ENCODE results near the gene ZNF528.

The ZNF528 gene

GRCh38 chr19:52369559-52370340, 27.9 kb upstream of the ZNF528 start, which contains the start of gene ZNF880:
ZNF880 (plus strand) TSS chr19:52369923; CDS start chr19:52369966, 43 bp downstream.
- Histone ChIP-seq H3K36me3 (ENCODE audit: insufficient read depth, low read length) (no peaks in the 10 kb centered on the region), H3K9ac (ENCODE audit: low read length) (no peak within 1 kb of the TSS), H3K27me3 (ENCODE audit: insufficient read depth, low read length) (no peaks in the 10 kb centered on the region), H3K4me1 (ENCODE audit: insufficient read depth, low read length, severe bottlenecking) (no peaks in the 10 kb centered on the region), H3K9me2 (ENCODE audit: low read depth, low read length) (no peaks in the 10 kb centered on the region), H3K79me2 (ENCODE audit: insufficient read depth, low read length) (no peaks in the 10 kb centered on the region), H3K27ac (ENCODE audit: low read depth, low read length, poor library complexity, severe bottlenecking) (no peak within 1 kb of the TSS), H3F3A (ENCODE audit: insufficient read depth, low read length) (no peaks in the 10 kb centered on the region), H4K20me1 (ENCODE audit: insufficient read depth, low read length) (no peaks in the 10 kb centered on the region), H2AFZ (ENCODE audit: low read length) (no peak within 1 kb of the TSS), H3K9me3 (ENCODE audit: low read length) (peaks cover 17% of the 10 kb centered on the region), H3K4me3 (ENCODE audit: low read depth, low read length, poor library complexity, severe bottlenecking) (no peak within 1 kb of the TSS), H3K4me2 (ENCODE audit: low read length) (no peak within 1 kb of the TSS)
- TF ChIP-seq EZH2 (IDR thresholded peaks at IDR 0.05; ENCODE audit: borderline replicate concordance, low read length), result no peak
- TF ChIP-seq, protein P1, sequence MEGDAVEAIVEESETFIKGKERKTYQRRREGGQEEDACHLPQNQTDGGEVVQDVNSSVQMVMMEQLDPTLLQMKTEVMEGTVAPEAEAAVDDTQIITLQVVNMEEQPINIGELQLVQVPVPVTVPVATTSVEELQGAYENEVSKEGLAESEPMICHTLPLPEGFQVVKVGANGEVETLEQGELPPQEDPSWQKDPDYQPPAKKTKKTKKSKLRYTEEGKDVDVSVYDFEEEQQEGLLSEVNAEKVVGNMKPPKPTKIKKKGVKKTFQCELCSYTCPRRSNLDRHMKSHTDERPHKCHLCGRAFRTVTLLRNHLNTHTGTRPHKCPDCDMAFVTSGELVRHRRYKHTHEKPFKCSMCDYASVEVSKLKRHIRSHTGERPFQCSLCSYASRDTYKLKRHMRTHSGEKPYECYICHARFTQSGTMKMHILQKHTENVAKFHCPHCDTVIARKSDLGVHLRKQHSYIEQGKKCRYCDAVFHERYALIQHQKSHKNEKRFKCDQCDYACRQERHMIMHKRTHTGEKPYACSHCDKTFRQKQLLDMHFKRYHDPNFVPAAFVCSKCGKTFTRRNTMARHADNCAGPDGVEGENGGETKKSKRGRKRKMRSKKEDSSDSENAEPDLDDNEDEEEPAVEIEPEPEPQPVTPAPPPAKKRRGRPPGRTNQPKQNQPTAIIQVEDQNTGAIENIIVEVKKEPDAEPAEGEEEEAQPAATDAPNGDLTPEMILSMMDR (IDR thresholded peaks at IDR 0.05; ENCODE audit: low read length), result no peak

DNA sequence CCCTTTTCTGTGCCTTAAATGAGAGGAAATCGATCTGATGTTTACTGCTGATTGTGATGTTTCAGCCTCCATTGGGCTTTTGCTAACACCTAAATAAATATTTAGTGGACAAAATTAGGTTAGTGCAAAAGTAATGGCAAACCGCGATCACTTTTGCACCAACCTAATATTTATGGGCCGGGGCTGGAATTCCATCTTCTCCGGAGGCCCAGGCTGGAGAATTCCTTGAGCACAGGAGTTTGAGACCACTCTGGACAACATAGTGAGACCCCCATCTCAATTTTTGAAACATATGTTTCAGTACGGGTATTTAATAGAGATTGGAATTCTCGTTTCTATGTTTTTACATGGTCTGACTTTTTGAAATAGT, 27.3 kb upstream of the ZNF528 start:
- no peak overlapping the region for H3K9ac ChIP-seq (ENCODE audit: low read length)
- H3K27ac ChIP-seq (ENCODE audit: low read depth, low read length, poor library complexity, severe bottlenecking), result no peak overlapping the region
- no peaks in the 10 kb centered on the region for H4K20me1 ChIP-seq (ENCODE audit: insufficient read depth, low read length)
- no peaks in the 10 kb centered on the region for H3K79me2 ChIP-seq (ENCODE audit: insufficient read depth, low read length)
- H3F3A ChIP-seq (ENCODE audit: insufficient read depth, low read length), result no peaks in the 10 kb centered on the region
- no peaks in the 10 kb centered on the region for H3K4me1 ChIP-seq (ENCODE audit: insufficient read depth, low read length, severe bottlenecking)
- H3K4me2 ChIP-seq (ENCODE audit: low read length), result no peak overlapping the region
- H3K9me3 ChIP-seq (ENCODE audit: low read length), result peaks cover 16% of the 10 kb centered on the region
- no peaks in the 10 kb centered on the region for H3K27me3 ChIP-seq (ENCODE audit: insufficient read depth, low read length)
- H3K4me3 ChIP-seq (ENCODE audit: low read depth, low read length, poor library complexity, severe bottlenecking), result no peak overlapping the region
- TF ChIP-seq, protein P1 (IDR thresholded peaks at IDR 0.05; ENCODE audit: low read length), result no peak
- TF ChIP-seq EZH2 (IDR thresholded peaks at IDR 0.05; ENCODE audit: borderline replicate concordance, low read length), result no peak
- H3K9me2 ChIP-seq (ENCODE audit: low read depth, low read length), result no peaks in the 10 kb centered on the region
- no peaks in the 10 kb centered on the region for H3K36me3 ChIP-seq (ENCODE audit: insufficient read depth, low read length)
- H2AFZ ChIP-seq (ENCODE audit: low read length), result no peak overlapping the region

DNA sequence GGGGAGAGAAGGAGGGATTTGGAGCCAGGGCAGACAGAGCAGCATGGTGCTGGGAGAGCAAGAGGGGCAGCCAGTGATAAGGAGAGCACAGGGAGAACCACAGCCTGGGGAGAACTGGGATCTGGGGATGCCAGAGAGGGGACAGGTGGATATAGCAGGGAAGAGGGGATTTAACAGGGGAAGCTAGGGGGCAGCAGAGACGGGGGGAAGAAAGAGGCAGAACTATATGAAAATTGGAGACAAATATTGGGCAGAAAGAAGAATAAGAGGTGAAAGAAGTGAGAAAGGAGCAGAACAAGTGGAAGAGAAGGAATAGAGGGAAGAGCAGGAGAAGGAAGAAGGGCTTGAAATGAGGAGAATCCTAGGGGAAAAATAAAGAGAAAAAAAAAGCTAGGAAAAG, 6.5 kb upstream of the ZNF528 start:
- Histone ChIP-seq H3K9ac (ENCODE audit: low read length) (no peak overlapping the region), H3F3A (ENCODE audit: insufficient read depth, low read length) (no peaks in the 10 kb centered on the region), H4K20me1 (ENCODE audit: insufficient read depth, low read length) (no peaks in the 10 kb centered on the region), H3K9me2 (ENCODE audit: low read depth, low read length) (no peaks in the 10 kb centered on the region), H3K4me3 (ENCODE audit: low read depth, low read length, poor library complexity, severe bottlenecking) (no peak overlapping the region), H3K79me2 (ENCODE audit: insufficient read depth, low read length) (no peaks in the 10 kb centered on the region), H3K9me3 (ENCODE audit: low read length) (no peaks in the 10 kb centered on the region), H3K27me3 (ENCODE audit: insufficient read depth, low read length) (no peaks in the 10 kb centered on the region), H2AFZ (ENCODE audit: low read length) (no peak overlapping the region), H3K27ac (ENCODE audit: low read depth, low read length, poor library complexity, severe bottlenecking) (no peak overlapping the region), H3K36me3 (ENCODE audit: insufficient read depth, low read length) (no peaks in the 10 kb centered on the region), H3K4me1 (ENCODE audit: insufficient read depth, low read length, severe bottlenecking) (no peaks in the 10 kb centered on the region), H3K4me2 (ENCODE audit: low read length) (no peak overlapping the region)
- TF ChIP-seq EZH2 (IDR thresholded peaks at IDR 0.05; ENCODE audit: borderline replicate concordance, low read length), result no peak
- TF ChIP-seq, protein P1 (IDR thresholded peaks at IDR 0.05; ENCODE audit: low read length), result peak; percentile 36; the same call in 1 of the 2 replicates
